ENCODE data around the gene HSD3B2.

DNA sequence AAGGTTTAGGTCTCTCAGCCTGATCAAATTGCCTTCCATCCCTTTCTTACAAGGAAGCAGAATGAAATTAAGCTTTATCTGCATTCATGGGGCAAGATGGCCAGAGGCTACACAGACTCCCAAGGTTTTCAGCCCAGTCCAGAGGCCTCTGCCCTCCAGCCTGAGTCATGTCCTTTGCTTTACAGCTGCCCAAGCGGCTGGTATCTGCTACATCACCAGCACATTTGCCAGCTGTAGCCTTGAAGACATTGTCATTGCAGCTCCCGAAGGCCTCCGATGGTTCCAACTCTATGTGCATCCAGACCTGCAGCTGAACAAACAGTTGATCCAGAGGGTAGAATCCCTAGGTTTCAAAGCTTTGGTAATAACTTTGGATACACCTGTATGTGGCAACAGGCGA lies 30.4 kb upstream of the HSD3B2 start:
- TF ChIP-seq, protein P1, sequence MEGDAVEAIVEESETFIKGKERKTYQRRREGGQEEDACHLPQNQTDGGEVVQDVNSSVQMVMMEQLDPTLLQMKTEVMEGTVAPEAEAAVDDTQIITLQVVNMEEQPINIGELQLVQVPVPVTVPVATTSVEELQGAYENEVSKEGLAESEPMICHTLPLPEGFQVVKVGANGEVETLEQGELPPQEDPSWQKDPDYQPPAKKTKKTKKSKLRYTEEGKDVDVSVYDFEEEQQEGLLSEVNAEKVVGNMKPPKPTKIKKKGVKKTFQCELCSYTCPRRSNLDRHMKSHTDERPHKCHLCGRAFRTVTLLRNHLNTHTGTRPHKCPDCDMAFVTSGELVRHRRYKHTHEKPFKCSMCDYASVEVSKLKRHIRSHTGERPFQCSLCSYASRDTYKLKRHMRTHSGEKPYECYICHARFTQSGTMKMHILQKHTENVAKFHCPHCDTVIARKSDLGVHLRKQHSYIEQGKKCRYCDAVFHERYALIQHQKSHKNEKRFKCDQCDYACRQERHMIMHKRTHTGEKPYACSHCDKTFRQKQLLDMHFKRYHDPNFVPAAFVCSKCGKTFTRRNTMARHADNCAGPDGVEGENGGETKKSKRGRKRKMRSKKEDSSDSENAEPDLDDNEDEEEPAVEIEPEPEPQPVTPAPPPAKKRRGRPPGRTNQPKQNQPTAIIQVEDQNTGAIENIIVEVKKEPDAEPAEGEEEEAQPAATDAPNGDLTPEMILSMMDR (IDR thresholded peaks at IDR 0.05), result no peak
- TF ChIP-seq POLR2A (IDR thresholded peaks at IDR 0.05), result no peak
